ENCODE data around the gene FRMD6.
A peak's percentile ranks its signal among the peaks of the same experiment; 100 is the strongest.

Gene FRMD6

GRCh38 chr14:51648296-51648695 is 3.4 kb upstream of the FRMD6 start:
- H3K4me1 Mint-ChIP-seq (ENCODE audit: low read depth): peaks cover 11% of the 10 kb centered on the region
- H3K9me3 Mint-ChIP-seq: no peaks in the 10 kb centered on the region
- no peaks in the 10 kb centered on the region for H3K36me3 Mint-ChIP-seq (ENCODE audit: low read depth)
- H3K27ac Mint-ChIP-seq: no peak overlapping the region
- no peak overlapping the region for H3K4me3 Mint-ChIP-seq
- H3K27me3 Mint-ChIP-seq: peaks cover 7% of the 10 kb centered on the region

GRCh38 chr14:51650716-51651387 is 858 bp upstream of the FRMD6 start:
- H3K27ac Mint-ChIP-seq: peak overlapping the region; percentile 45

GRCh38 chr14:51652168-51653078 is 713 bp downstream of the FRMD6 start:
- Mint-ChIP-seq H3K27ac (no peak overlapping the region), H3K36me3 (ENCODE audit: low read depth) (no peaks in the 10 kb centered on the region), H3K4me3 (peak overlapping the region; percentile 81), H3K9me3 (no peaks in the 10 kb centered on the region), H3K4me1 (ENCODE audit: low read depth) (peaks cover 20% of the 10 kb centered on the region), H3K27me3 (peaks cover 38% of the 10 kb centered on the region)

More at GRCh38 chr14:51650716-51651387, 858 bp upstream of the FRMD6 start:
- Mint-ChIP-seq H3K36me3 (ENCODE audit: low read depth) (no peaks in the 10 kb centered on the region), H3K4me1 (ENCODE audit: low read depth) (peaks cover 20% of the 10 kb centered on the region), H3K4me3 (peak overlapping the region; percentile 79), H3K27me3 (peaks cover 26% of the 10 kb centered on the region), H3K9me3 (no peaks in the 10 kb centered on the region)

GRCh38 chr14:51653079-51653774 is 1.5 kb downstream of the FRMD6 start:
- peaks cover 42% of the 10 kb centered on the region for H3K27me3 Mint-ChIP-seq
- H3K27ac Mint-ChIP-seq: no peak overlapping the region
- H3K4me3 Mint-ChIP-seq: peak overlapping the region; percentile 81

GRCh38 chr14:51653775-51654532 is 2.2 kb downstream of the FRMD6 start:
- Mint-ChIP-seq H3K4me3 (no peak overlapping the region), H3K27me3 (peaks cover 46% of the 10 kb centered on the region), H3K4me1 (ENCODE audit: low read depth) (peaks cover 20% of the 10 kb centered on the region), H3K9me3 (no peaks in the 10 kb centered on the region), H3K36me3 (ENCODE audit: low read depth) (no peaks in the 10 kb centered on the region), H3K27ac (no peak overlapping the region)

More at GRCh38 chr14:51653079-51653774, 1.5 kb downstream of the FRMD6 start:
- Mint-ChIP-seq H3K36me3 (ENCODE audit: low read depth) (no peaks in the 10 kb centered on the region), H3K9me3 (no peaks in the 10 kb centered on the region), H3K4me1 (ENCODE audit: low read depth) (peaks cover 20% of the 10 kb centered on the region)

GRCh38 chr14:51654533-51654845 is 2.8 kb downstream of the FRMD6 start:
- H3K27ac Mint-ChIP-seq: no peak overlapping the region
- no peaks in the 10 kb centered on the region for H3K36me3 Mint-ChIP-seq (ENCODE audit: low read depth)
- no peaks in the 10 kb centered on the region for H3K9me3 Mint-ChIP-seq
- peaks cover 20% of the 10 kb centered on the region for H3K4me1 Mint-ChIP-seq (ENCODE audit: low read depth)
- H3K27me3 Mint-ChIP-seq: peaks cover 48% of the 10 kb centered on the region
- H3K4me3 Mint-ChIP-seq: no peak overlapping the region

GRCh38 chr14:51657762-51658161 is 6.1 kb downstream of the FRMD6 start:
- Mint-ChIP-seq H3K36me3 (ENCODE audit: low read depth) (no peaks in the 10 kb centered on the region), H3K27ac (no peak overlapping the region), H3K9me3 (no peaks in the 10 kb centered on the region), H3K4me1 (ENCODE audit: low read depth) (peaks cover 14% of the 10 kb centered on the region), H3K27me3 (peaks cover 56% of the 10 kb centered on the region), H3K4me3 (no peak overlapping the region)

- no peaks in the 10 kb centered on the region for H3K36me3 Mint-ChIP-seq (ENCODE audit: low read depth)
These were observed 6.9 kb downstream of the FRMD6 start for GRCh38 chr14:51658441-51659173.

GRCh38 chr14:51660741-51661140 is 9.0 kb downstream of the FRMD6 start:
- Mint-ChIP-seq H3K36me3 (ENCODE audit: low read depth) (no peaks in the 10 kb centered on the region), H3K9me3 (peaks cover 4% of the 10 kb centered on the region), H3K4me3 (no peak overlapping the region), H3K27ac (no peak overlapping the region), H3K27me3 (peaks cover 33% of the 10 kb centered on the region), H3K4me1 (ENCODE audit: low read depth) (no peaks in the 10 kb centered on the region)

More at GRCh38 chr14:51658441-51659173, 6.9 kb downstream of the FRMD6 start:
- Mint-ChIP-seq H3K4me1 (ENCODE audit: low read depth) (peaks cover 5% of the 10 kb centered on the region), H3K4me3 (no peak overlapping the region), H3K9me3 (no peaks in the 10 kb centered on the region), H3K27me3 (peaks cover 47% of the 10 kb centered on the region), H3K27ac (no peak overlapping the region)

GRCh38 chr14:51661504-51661903 is 9.8 kb downstream of the FRMD6 start:
- no peaks in the 10 kb centered on the region for H3K36me3 Mint-ChIP-seq (ENCODE audit: low read depth)
- peaks cover 5% of the 10 kb centered on the region for H3K9me3 Mint-ChIP-seq
- no peak overlapping the region for H3K4me3 Mint-ChIP-seq
- H3K4me1 Mint-ChIP-seq (ENCODE audit: low read depth): no peaks in the 10 kb centered on the region
- H3K27me3 Mint-ChIP-seq: peaks cover 29% of the 10 kb centered on the region
- no peak overlapping the region for H3K27ac Mint-ChIP-seq

- H3K36me3 Mint-ChIP-seq (ENCODE audit: low read depth): no peaks in the 10 kb centered on the region
- H3K27ac Mint-ChIP-seq: no peak overlapping the region
- H3K27me3 Mint-ChIP-seq: peaks cover 12% of the 10 kb centered on the region
- no peak overlapping the region for H3K4me3 Mint-ChIP-seq
- H3K4me1 Mint-ChIP-seq (ENCODE audit: low read depth): no peaks in the 10 kb centered on the region
- H3K9me3 Mint-ChIP-seq: peaks cover 5% of the 10 kb centered on the region
These were observed 12.1 kb downstream of the FRMD6 start for GRCh38 chr14:51663783-51664326.

GRCh38 chr14:51666070-51666469 is 14.4 kb downstream of the FRMD6 start:
- Mint-ChIP-seq H3K4me3 (no peak overlapping the region), H3K27me3 (peaks cover 3% of the 10 kb centered on the region), H3K9me3 (peaks cover 5% of the 10 kb centered on the region), H3K27ac (no peak overlapping the region), H3K36me3 (ENCODE audit: low read depth) (no peaks in the 10 kb centered on the region), H3K4me1 (ENCODE audit: low read depth) (no peaks in the 10 kb centered on the region)

- Mint-ChIP-seq H3K4me1 (ENCODE audit: low read depth) (no peaks in the 10 kb centered on the region), H3K27ac (no peak overlapping the region), H3K4me3 (no peak overlapping the region), H3K9me3 (peaks cover 5% of the 10 kb centered on the region), H3K36me3 (ENCODE audit: low read depth) (no peaks in the 10 kb centered on the region), H3K27me3 (no peaks in the 10 kb centered on the region)
These were observed 15.1 kb downstream of the FRMD6 start for GRCh38 chr14:51666826-51667225.

GRCh38 chr14:51668870-51669269 is 17.2 kb downstream of the FRMD6 start:
- Mint-ChIP-seq H3K9me3 (peaks cover 5% of the 10 kb centered on the region), H3K27ac (no peak overlapping the region), H3K36me3 (ENCODE audit: low read depth) (no peaks in the 10 kb centered on the region), H3K4me3 (no peak overlapping the region), H3K4me1 (ENCODE audit: low read depth) (no peaks in the 10 kb centered on the region), H3K27me3 (peaks cover 5% of the 10 kb centered on the region)
